ES-I3 (cell line): ENCODE results near the gene CTTNBP2.

Experiments used
- H3K36me3 ChIP-seq: 2 replicates; pipeline ENCODE4 v1.6.1; 2013; ENCODE audit warnings: mild to moderate bottlenecking, low read length, control low read depth, moderate library complexity; ENCODE audit not compliant: insufficient read depth
- H3K4me1 ChIP-seq: 2 replicates; pipeline ENCODE4 v1.6.1; 2013; ENCODE audit warnings: mild to moderate bottlenecking, control low read depth, low read length; ENCODE audit not compliant: insufficient read depth
- H3K9ac ChIP-seq: 2 replicates; pipeline ENCODE4 v1.6.1; 2013; ENCODE audit warnings: low read depth, mild to moderate bottlenecking, low read length, moderate library complexity
- H3K9me3 ChIP-seq: 2 replicates; pipeline ENCODE4 v1.6.1; 2013; ENCODE audit warnings: mild to moderate bottlenecking, low read length, moderate library complexity; ENCODE audit not compliant: control insufficient read depth, insufficient read depth

CTTNBP2 gene

DNA sequence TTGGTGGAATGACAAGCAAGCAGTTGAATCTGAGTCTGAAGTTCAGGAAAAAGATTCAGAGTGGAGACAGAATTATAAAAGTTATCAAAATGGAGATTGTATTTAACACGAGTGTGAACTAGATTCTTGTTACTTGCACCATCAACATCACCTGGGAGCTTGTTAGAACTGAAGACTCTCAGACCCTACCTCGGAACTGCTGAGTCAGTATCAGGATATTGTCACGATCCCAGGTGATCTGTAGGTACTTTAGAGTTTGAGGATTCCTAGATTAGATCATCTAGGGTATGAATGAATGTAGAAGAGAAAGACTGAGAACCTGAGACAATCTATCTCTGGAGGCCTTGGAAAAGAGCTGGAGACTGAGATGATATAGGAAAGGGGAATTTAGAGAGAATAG is 194.1 kb downstream of the CTTNBP2 start:
- H3K36me3 ChIP-seq, result no peaks in the 10 kb centered on the region
- no peak overlapping the region for H3K9ac ChIP-seq
- peaks cover 23% of the 10 kb centered on the region for H3K4me1 ChIP-seq
- H3K9me3 ChIP-seq, result no peaks in the 10 kb centered on the region

DNA sequence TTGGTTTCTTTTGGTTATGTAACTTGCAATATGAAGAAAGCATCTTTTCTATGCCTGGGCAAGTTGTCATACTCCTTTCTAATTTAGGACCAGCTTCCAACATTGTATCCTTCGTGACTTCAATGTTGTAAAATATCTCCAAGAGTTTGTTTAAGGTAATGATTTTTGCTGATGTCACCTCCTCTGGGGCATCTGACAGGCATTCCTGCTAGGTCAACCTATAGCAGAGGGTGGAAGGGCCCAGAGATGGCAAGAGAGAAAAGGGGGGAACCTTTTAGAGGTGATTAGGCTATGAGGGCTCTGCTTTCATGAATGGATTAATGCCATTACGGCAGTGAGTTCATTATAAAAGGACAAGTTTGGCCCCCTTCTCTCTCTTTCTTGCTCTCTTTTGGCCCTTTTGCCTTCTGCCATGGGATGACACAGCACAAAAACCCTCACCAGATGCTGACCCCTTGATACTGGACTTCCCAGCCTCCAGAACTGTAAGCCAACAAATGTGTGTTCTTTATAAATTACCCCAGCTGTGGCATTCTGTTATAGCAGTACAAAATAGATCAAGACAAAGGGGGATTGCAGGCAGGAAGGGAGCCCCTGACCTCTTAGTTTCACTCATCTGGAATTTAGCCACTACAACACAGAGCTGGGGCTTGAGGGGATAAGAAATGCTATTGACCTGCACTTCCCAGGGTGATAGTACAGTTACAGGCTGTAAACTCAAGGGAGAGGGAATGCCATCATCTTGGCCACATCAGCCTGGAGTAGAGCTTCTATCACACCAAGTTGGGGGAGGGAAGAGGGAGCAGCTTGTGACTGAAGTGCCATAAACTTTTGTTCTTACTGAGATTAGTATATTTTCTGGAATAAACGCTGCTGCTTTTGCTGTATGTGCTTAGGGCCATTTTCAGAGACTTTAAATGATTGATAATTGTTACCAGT is 197.5 kb downstream of the CTTNBP2 start:
- Histone ChIP-seq H3K4me1 (peaks cover 17% of the 10 kb centered on the region), H3K36me3 (no peaks in the 10 kb centered on the region), H3K9me3 (no peaks in the 10 kb centered on the region), H3K9ac (no peak overlapping the region)

DNA sequence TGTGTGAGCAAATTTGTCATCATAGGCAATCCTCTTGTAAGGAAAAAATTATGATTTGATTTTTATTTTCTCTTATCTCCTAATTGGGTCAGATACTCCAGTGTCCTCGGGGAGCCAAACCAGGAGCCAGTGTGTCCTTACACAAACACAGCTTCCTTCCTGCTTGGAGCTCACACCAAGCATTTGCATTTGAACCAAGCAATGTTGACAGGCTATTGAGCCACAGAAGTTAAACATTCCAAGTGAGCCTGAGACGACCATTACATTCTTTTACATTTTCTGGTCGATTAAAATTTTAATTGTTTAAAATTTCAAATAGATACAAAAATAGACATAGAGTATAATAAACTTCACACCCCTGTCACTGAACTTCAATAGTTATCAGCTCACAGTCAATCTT is 198.6 kb downstream of the CTTNBP2 start:
- no peaks in the 10 kb centered on the region for H3K36me3 ChIP-seq
- peaks cover 23% of the 10 kb centered on the region for H3K4me1 ChIP-seq
- H3K9ac ChIP-seq, result no peak overlapping the region
- H3K9me3 ChIP-seq, result no peaks in the 10 kb centered on the region

DNA sequence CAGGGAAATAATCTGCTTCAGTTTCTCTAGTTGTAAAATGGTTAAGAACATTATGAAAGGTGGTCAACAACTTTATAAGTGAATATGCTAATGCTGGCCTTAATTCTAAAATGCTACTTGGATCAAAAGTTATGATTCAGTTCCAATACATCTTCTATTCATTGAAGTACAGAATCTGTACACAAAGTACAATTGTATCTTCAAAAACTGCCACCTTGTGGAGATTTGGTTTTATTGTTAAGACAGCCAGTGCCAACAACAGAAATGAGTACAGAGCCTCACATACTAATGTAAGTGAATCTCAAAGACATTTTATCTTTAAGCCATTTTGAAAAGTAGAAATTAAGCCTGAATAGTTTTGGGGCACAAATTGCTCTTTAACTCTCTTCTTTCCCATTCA is 199.4 kb downstream of the CTTNBP2 start:
- H3K9ac ChIP-seq, result peak overlapping the region; percentile 44; the same call in 1 of the 2 replicates
- no peaks in the 10 kb centered on the region for H3K36me3 ChIP-seq
- no peaks in the 10 kb centered on the region for H3K9me3 ChIP-seq
- H3K4me1 ChIP-seq, result peaks cover 23% of the 10 kb centered on the region

DNA sequence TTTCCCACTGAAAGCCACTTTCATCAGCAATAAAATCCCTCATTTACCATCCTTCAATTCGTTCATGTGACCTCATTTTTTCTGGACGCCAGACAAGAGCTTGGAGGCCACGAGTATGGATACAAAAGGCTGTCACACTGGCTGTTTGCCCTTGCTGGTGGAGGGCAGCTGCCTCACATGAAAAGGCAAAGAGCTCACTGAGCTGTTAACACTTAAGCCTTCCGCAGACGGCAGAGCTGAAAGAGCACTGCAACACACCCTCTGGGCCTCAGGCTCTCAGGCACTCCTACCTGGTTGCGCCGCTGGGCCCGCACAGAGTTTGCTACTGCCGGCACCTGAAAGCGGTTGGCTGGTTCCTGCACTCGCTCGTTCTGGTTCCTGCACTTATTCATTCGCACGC is 199.9 kb downstream of the CTTNBP2 start:
- Histone ChIP-seq H3K36me3 (no peaks in the 10 kb centered on the region), H3K9ac (peak overlapping the region; percentile 44; the same call in 1 of the 2 replicates), H3K9me3 (no peaks in the 10 kb centered on the region), H3K4me1 (peaks cover 23% of the 10 kb centered on the region)

DNA sequence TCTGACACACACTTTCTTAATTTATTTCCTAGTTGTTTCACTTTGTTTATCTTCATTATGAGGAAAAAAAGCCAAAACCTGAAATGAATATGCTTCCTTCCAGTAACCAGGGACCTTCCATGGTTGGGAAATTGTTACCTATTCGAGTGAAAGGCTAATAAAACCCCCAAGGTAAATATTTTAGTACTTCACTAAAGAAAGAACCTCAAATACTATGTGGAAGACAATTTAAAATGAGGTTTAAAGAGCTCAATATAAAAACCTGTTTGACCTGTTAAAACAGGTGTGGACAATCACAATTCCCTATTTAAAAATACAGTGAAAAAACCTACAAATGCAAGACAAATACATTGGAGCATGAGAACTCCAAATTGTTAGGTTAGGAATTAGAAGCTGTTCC is 200.8 kb downstream of the CTTNBP2 start:
- Histone ChIP-seq H3K9me3 (no peaks in the 10 kb centered on the region), H3K9ac (no peak overlapping the region), H3K36me3 (no peaks in the 10 kb centered on the region), H3K4me1 (peaks cover 23% of the 10 kb centered on the region)

DNA sequence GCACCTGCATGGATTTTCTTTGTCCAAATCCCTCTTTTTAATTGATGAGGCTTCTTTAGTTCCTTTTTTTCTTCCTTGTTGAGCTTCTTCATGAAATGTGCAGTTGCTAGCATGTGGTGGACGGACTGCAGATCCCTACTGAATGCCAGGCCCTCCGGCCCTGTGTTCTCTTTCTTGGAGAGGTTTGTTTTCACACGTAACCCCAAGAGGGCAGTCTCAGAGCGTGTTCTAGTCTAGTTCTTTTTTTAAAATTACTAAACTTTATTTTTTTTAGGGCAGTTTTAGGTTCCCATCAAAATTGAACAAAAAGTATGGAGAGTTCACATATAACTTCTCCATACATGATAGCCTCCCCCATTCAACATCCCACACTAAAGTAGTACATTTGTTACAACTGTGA is 203.4 kb downstream of the CTTNBP2 start:
- Histone ChIP-seq H3K9ac (no peak overlapping the region), H3K36me3 (no peaks in the 10 kb centered on the region), H3K9me3 (no peaks in the 10 kb centered on the region), H3K4me1 (peaks cover 9% of the 10 kb centered on the region)

DNA sequence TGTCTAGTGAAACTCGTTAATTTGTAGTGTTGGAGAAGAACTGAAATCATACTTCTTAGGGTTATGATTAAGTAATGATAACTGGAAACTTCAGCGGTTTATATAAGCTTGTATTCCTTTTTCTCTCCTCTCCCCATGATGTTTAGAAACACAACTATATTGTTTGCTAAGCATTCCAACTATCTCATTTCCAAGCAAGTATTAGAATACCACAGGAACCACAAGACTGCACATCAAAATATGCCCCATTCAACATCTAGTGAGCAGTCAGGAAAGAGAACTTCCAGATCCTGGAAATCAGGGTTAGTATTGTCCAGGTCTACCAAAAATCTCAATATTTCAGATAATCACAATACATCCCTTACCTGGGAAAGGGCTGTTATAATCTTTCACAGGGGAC is 205.8 kb downstream of the CTTNBP2 start:
- Histone ChIP-seq H3K9ac (no peak overlapping the region), H3K9me3 (no peaks in the 10 kb centered on the region), H3K36me3 (no peaks in the 10 kb centered on the region), H3K4me1 (peaks cover 6% of the 10 kb centered on the region)

DNA sequence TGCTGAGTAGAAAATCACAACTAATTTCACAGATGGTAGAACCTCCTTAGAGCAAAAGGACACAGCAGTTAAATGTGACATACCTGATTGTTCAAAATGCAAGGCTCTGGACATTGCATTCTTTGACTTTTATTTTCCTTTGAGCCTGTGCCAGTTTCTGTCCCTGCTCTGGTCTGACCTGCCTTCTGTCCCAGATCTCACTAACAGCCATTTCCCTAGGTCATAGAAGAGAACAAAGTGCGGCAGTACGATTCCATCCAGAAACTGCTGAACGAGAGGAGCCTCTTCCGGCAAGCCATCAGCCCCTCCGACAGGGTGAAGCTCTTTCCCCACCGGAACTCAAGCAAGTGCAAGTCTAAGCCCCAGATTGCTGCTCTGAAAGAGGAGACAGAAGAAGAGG is 206.6 kb downstream of the CTTNBP2 start:
- H3K4me1 ChIP-seq, result peaks cover 6% of the 10 kb centered on the region
- no peak overlapping the region for H3K9ac ChIP-seq
- no peaks in the 10 kb centered on the region; the same call in 1 of the 2 replicates for H3K9me3 ChIP-seq
- H3K36me3 ChIP-seq, result no peaks in the 10 kb centered on the region

DNA sequence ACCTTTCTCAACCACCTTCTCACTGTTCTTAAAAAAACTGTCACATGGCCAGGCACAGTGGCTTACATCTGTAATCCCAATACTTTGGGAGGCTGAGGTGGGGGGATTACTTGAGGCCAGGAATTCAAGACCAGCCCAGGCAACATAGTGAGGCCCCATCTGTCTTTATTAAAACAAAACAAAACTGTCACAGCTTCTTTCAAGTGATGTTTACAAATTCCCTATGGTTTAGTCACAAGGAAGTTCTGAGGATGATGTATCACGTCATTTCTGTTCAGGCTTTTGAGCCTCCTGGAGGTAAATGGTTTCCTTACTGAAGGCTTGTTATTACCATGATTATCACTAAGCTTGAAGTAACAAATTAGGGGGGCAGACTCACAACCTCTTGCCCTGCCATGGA is 207.2 kb downstream of the CTTNBP2 start:
- Histone ChIP-seq H3K36me3 (no peaks in the 10 kb centered on the region), H3K4me1 (peaks cover 6% of the 10 kb centered on the region), H3K9ac (no peak overlapping the region), H3K9me3 (no peaks in the 10 kb centered on the region; the same call in 1 of the 2 replicates)

DNA sequence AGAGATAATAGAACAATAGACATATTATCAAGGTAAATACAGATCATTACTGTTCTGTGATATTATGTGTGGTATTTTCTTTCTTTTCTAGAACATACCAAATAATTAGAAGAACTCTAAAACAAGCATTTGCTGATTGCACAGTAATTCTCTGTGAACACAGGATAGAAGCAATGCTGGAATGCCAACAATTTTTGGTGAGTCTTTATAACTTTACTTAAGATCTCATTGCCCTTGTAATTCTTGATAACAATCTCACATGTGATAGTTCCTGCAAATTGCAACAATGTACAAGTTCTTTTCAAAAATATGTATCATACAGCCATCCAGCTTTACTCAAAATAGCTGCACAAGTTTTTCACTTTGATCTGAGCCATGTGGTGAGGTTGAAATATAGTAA is 207.9 kb downstream of the CTTNBP2 start:
- H3K9me3 ChIP-seq, result no peaks in the 10 kb centered on the region; the same call in 1 of the 2 replicates
- no peaks in the 10 kb centered on the region for H3K36me3 ChIP-seq
- H3K9ac ChIP-seq, result no peak overlapping the region
- peaks cover 5% of the 10 kb centered on the region for H3K4me1 ChIP-seq

DNA sequence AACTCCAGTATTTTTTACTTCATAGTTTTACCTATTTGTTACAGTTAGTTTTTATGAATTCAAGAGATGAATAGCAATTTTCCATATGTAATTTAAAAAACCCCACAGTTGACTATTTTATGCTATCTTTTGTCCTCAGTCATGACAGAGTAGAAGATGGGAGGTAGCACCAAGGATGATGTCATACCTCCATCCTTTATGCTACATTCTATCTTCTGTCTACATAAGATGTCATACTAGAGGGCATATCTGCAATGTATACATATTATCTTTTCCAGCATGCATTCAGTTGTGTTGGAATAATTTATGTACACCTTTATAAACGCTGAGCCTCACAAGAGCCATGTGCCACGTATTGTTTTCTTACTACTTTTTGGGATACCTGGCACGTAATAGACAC is 209.2 kb downstream of the CTTNBP2 start:
- Histone ChIP-seq H3K4me1 (no peaks in the 10 kb centered on the region; the same call in 1 of the 2 replicates), H3K36me3 (no peaks in the 10 kb centered on the region), H3K9me3 (no peaks in the 10 kb centered on the region; the same call in 1 of the 2 replicates), H3K9ac (no peak overlapping the region)

DNA sequence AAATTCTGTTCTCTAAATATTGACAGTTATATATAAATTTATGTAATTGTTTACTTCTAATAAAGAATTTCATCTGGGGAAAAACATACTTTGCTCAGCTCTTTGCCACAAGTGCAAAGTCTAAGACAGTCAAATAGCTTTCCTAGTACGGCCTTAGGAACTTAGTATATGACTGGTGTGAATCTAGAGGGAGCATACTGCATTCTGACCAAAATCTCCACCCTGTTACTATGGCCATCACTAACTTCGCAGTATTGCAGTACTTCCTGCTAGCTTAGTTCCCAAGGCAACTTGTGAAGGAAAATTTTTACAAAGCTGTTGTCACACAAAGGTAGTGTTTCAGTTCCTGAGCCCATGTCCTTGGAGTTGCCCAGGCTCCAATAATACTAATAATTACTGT is 211.9 kb downstream of the CTTNBP2 start:
- no peaks in the 10 kb centered on the region; the same call in 1 of the 2 replicates for H3K9me3 ChIP-seq
- no peak overlapping the region for H3K9ac ChIP-seq
- no peaks in the 10 kb centered on the region for H3K36me3 ChIP-seq
- no peaks in the 10 kb centered on the region; the same call in 1 of the 2 replicates for H3K4me1 ChIP-seq
